ENCODE results near the gene RIMS4.

The RIMS4 gene

DNA sequence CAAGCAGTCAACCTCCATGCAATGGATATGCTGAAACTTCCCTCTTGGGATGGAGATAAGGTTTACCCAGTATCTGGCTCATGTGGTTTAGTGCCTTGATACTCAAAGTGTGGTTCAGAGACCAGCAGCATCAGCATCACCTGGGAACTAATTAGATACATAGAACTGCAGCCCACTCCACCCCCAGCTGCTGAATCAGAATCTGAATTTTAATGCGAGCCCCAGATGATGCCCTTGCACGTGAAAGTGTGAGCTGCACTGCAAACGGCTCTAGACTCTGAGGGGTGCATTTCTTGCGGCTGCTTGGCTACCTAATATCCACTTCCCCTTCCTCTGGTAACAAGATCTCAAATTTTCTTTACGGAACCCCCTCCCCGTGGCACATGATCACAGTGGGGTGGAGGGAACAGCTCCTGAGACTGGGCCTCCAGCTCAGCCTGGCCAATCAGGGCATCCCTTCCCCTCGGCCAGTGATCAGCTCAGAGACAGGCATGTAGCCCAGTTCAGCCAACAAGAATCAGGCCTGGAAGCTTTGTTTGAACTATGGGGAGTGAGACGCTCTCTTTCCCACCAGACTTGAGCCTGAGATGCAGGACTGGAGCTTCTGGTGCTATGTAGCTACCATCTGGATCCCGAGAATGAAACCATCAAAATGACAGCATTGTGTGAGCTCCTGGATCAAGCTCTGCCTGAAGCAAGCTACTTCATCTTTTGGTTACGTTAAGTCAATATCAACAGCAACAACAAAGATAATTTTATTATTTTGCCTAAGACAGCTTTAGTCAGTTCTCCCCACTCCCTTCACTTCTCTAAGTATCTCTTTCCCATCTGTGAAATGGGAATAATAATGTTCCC lies 51.9 kb downstream of the RIMS4 start:
- DNase-seq: no peak

GRCh38 chr20:44756956-44757355 lies 53.4 kb downstream of the RIMS4 start:
- DNase-seq: no peak

- no peak for DNase-seq
These were observed 54.2 kb downstream of the RIMS4 start for GRCh38 chr20:44756011-44756688.

DNA sequence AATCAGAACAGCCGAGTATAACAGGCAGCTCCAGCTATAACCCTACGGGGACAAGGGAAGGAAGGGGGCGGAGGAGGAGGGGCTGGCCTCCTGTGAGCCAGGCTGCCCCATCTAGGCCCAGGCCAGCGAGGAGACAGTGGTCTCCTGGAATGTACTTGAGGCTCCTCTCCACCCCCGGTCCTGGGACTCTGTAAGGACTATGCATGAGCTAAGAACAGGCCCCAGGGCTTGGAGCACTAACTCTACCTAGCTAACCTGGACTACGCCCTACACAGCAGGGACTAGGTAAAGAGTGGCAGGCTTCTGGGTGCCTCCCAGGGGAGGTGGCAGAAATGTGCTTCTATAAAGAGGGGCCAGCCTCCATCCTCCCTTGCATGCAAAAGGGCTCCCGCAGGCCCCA lies 55.8 kb downstream of the RIMS4 start:
- DNase-seq: no peak

GRCh38 chr20:44752099-44752931 lies 58.0 kb downstream of the RIMS4 start:
- DNase-seq: no peak

GRCh38 chr20:44750081-44750805 lies 60.1 kb downstream of the RIMS4 start:
- DNase-seq: no peak

DNA sequence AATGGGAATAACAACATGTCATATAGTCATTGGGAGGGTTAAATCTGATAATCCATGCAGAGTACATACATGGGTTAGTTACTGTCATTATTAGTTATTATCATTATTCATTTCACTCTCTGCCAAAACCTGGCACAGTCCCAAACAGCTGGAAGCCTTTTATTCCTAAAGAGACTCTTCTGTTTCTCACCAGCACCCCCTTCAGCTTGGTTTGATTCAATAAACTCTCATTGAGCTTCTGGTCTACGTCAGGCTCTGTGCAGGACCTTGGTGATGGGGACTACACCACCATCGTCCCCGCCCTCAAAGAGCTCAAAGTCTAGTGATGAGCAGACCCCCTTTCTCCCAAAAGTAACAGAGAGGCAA lies 62.4 kb downstream of the RIMS4 start:
- no peak for DNase-seq

- DNase-seq: peak; percentile 32
These were observed 63.0 kb downstream of the RIMS4 start for GRCh38 chr20:44747166-44748004.

DNA sequence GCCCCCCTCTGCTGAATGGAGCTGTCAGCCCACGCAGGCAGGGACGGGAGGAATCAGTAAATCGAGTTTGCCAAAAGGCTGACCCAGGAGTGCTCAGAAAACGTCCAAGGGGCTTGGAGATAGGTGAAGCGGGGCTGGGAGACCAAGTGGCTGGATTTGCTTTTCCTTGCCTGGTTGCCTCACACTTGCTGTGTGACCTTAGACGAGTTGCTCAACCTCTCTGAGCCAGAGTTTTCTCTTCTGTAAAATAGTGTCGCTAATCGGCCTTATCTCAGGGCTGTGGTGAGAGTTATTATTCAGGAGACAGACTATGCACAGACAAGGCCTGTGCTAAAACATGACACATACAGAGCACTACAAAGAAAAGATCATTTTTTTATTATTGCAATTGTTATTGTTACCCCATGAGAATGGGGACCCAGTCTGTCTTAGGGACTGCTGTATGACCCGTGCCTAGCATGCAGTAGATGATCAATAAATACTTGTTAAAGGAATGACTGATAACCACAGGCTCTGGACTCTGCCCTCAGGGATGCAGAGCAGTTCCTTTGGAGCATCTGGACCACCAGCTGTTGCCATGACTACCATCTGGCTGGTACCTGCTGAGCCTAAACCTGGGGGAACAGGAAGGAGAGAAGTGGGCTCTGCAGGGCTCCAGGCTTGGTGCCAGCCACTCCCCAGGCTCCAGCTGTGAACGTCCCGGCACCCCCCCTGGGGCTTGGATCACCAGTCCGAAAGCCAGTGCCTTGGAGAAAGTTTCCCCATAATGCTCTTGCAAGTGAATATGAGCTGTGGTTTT lies 63.8 kb downstream of the RIMS4 start:
- DNase-seq: peak; percentile 85

DNA sequence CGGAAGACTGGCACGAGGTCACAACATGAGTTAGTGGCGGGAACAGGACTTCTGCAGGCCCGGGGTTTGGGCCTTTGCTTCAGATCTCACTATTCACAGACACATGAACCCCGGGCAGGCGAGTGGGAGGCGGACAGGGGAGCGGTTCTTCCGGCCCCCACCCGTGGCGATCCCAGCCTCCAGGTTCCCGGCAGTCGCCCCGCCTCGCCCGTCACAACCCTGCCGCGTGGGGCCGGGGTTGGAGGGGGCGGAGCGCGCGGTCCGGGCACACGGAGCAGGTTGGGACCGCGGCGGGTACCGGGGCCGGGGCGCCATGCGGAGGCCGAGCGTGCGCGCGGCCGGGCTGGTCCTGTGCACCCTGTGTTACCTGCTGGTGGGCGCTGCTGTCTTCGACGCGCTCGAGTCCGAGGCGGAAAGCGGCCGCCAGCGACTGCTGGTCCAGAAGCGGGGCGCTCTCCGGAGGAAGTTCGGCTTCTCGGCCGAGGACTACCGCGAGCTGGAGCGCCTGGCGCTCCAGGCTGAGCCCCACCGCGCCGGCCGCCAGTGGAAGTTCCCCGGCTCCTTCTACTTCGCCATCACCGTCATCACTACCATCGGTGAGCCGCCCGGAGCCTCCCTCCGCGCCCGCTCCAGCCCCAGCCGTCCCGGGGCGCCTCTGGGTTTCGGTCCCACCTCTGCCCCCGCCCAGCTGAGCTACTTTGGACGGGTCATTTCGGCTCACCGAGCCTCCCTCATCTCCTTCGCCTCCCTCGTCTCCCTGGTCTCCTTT lies 64.6 kb downstream of the RIMS4 start, which contains the start of gene KCNK15:
KCNK15 (plus strand) TSS at position 268 of the 769 bp plus-strand sequence; CDS start at position 314, 46 bp downstream.
- DNase-seq: no peak

DNA sequence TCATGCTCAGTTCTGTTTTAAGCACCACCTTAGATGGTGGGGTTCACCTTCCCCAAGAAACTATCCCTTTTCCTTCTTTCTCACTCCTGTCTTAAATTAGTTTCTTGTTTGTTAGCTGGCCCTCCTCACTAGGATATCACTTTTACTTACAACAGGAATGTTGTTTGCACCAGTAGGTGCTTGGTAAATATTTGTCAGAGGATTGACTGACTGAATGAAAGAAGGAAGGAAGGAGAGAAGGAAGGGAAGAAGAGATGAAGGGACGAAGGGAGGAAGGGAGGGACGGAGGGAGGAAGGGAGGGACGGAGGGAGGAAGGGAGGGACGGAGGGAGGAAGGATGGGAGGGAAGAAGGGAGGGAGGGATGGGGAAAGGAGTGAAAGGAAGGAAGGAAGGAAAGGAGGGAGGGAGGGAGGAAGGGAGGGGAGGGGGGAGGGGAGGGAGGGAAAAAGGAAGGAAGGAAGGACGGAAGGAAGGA lies 65.2 kb downstream of the RIMS4 start:
- DNase-seq: no peak

- no peak for DNase-seq
These were observed 66.3 kb downstream of the RIMS4 start for GRCh38 chr20:44743916-44744655.

DNA sequence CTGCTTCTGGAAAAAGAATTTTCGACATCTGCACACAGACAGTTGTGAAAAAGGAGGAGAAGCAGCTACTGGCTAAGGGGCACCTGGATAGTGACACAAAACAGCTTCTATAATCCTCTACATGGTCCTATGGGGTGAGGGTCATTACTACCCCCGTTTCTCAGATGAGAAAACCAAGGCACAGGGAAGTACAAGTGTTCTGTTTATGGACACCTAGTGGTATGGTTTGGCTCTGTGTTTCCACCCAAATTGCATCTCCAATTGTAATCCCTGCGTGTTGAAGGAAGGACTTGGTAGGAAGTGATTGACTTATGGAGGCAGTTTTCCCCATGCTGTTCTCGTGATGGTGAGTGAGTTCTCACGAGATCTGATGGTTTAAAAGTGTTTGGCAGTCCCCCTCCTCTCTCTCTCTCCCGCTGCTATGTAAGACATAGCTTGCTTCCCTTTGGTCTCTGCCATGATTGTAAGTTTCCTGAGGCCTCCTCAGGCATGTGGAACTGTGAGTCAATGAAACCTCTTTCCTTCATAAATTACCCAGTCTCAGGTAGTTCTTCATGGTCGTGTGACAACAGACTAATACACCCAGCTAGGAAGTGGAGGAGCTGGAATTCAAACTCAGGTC lies 67.2 kb downstream of the RIMS4 start:
- DNase-seq: no peak

- DNase-seq: no peak
These were observed 67.9 kb downstream of the RIMS4 start for GRCh38 chr20:44742304-44743079.

DNA sequence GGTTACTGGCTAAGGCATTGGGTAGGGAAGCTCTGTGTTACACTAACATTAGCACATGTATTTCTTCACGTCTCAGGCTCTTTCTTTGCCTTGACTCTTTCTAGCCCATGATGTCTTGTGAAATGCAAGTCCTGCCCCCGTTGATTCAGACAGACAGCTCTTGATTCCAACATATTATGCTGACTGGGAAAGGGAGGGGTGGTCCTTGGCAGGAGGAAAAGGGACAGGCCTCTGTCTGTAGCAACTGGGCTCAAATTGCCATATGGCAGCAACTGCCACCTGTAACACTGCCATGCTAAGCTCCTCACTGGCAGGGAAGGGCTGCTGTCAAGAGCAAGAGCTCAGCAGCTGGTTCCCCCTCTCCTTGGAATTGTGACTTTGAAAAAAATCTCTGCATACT lies 70.4 kb downstream of the RIMS4 start:
- DNase-seq: peak; percentile 93

DNA sequence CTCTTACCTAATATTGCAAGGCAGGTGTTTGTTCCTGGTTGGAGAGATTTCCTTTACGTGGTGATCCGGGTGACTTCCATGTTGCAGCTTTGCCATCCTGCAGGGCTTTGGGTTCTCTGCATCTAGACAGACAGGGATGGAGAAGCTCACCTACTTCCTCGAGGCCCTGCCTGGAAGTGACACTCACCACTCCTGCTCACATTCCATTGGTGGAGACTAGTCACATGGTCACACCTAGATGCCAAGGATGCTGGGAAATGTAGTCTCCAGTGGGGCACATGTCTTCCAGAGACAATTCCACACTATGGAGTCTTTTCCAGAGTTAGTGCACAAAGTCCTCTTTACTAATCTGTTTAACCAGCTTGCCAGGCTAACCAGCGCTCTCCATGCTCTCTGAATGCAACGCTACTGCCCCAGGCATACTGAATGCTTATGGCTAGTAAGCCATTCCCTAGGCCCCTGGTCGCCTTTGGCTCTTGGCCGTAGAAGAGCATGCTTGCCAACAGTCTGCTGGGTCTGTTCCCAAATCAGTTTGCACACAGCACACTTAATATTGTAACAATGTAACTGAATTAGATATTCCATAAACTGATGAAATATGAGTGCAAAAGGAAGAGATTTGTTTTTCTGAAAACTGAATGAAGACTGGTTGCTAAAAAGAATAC lies 71.4 kb downstream of the RIMS4 start:
- DNase-seq: peak; percentile 55

DNA sequence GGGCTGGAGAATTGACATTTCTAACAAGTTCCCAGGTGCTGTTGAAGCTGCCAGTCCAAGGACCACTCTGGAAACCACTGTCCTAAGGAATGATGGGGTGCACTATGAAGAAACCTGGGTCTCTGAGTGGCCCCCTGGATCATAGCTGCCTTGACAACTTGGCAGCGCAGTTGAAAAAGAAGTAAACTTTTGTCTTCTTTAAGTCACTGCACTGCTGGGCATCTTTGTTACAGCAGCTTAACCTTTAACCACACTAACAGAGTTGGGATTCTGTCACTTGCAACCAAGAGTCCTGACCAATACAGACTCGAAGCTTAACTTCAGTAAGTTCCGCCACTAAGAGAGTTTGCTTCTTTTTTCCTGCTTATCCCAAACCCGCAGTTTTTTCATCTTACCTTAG lies 73.2 kb downstream of the RIMS4 start:
- no peak for DNase-seq

All from NCI-H524 treated with DMSO at 0.1 percent for 48 hours (cell line).